K562 (cell line): Measurements from ENCODE around the gene NT5DC1. TPM values are rescaled to one million over a fixed set of nuclear protein-coding genes. Genes with fewer than 3 reads are reported as not detected.

ENCODE experiments used
- ATAC-seq: fragments of 200-7000 bp; cut with Tn5 transposase; 3 replicates; pipeline ENCODE4 v1.9.1; 2020; ENCODE audit warnings: moderate library complexity
- BruUV-seq: library from RNA; stranded (reverse); fragments of 400-500 nt; replicated peaks from 2 replicates; lab custom pipeline; 2021; lab: Mats Ljungman, UMichigan
- CTCF ChIA-PET: fragments of 300-600 bp; formaldehyde crosslinking; extraction: SDS; loops from one replicate; lab custom pipeline; 2021; ENCODE audit warnings: low intra/inter-chr PET ratio; lab: Yijun Ruan, JAX
- POLR2A ChIA-PET: fragments of 300-600, 350-650 bp; sonication (Branson Sonifier 250); formaldehyde crosslinking; extraction: SDS; loops from one replicate; lab custom pipeline; 2021; ENCODE audit warnings: antibody characterized with exemption, inconsistent platforms; lab: Yijun Ruan, JAX
- DNase-seq, 4 experiments: peaks; one replicate each; pipeline versions ENCODE4 v3.0.0 to v3.0.0-alpha.2; 2011 to 2018; ENCODE audit warnings: low spot score in 3 of 4, mixed read lengths in 3 of 4; ENCODE audit errors: extremely low read depth in 1 of 4
- FAIRE-seq: peaks from 2 replicates; lab custom pipeline; 2011; peaks lifted over from hg19 to GRCh38; lab: Jason Lieb, UNC
- H2AFZ ChIP-seq: 2 replicates; pipeline ENCODE4 v1.6.0; 2011; ENCODE audit warnings: low read depth, low read length, control low read depth, inconsistent platforms
- H3K27ac ChIP-seq: fragments of 200-600 bp; 3 replicates; pipeline ENCODE4 v1.8.0; 2011; ENCODE audit warnings: low read depth, mild to moderate bottlenecking, control low read depth, inconsistent platforms, low read length, moderate library complexity, mixed read lengths; ENCODE audit errors: extremely low read depth
- H3K27me3 ChIP-seq, 2 experiments: fragments of 300-600 bp in 1 of 2; 2 replicates in 1 of 2; 3 replicates in 1 of 2; pipeline versions ENCODE4 v1.6.0 to v1.8.0; 2011; ENCODE audit warnings: inconsistent platforms in 2 of 2, low read length in 2 of 2, mild to moderate bottlenecking in 1 of 2, mixed read lengths in 1 of 2, moderate library complexity in 1 of 2; ENCODE audit not compliant: control insufficient read depth in 2 of 2, insufficient read depth in 2 of 2
- H3K36me3 ChIP-seq: fragments of 300-600 bp; 3 replicates; pipeline ENCODE4 v1.8.0; 2011; ENCODE audit warnings: mild to moderate bottlenecking, low read length, inconsistent platforms; ENCODE audit not compliant: control insufficient read depth, insufficient read depth
- H3K4me1 ChIP-seq, 2 experiments: fragments of 200-600 bp in 1 of 2; replicated peaks in 1 of 2; 2 replicates in 1 of 2; 3 replicates in 1 of 2; pipeline versions ENCODE4 v1.5.1 to v1.8.0; 2011; ENCODE audit warnings: inconsistent platforms in 2 of 2, low read length in 2 of 2, mild to moderate bottlenecking in 1 of 2, mixed read lengths in 1 of 2, moderate library complexity in 1 of 2; ENCODE audit not compliant: control insufficient read depth in 2 of 2, insufficient read depth in 2 of 2
- H3K4me2 ChIP-seq: 2 replicates; pipeline ENCODE4 v1.6.1; 2011; ENCODE audit warnings: low read length, control low read depth, inconsistent platforms, mixed read lengths; ENCODE audit not compliant: insufficient read depth
- H3K4me3 ChIP-seq: fragments of 200-600 bp; sonication (generic), shearing (Covaris generic); 2 replicates; pipeline ENCODE4 v1.5.1; 2016; ENCODE audit warnings: control low read depth, inconsistent platforms
- H3K79me2 ChIP-seq: fragments of 200-600 bp; 3 replicates; pipeline ENCODE4 v1.8.0; 2011; ENCODE audit warnings: low read length, inconsistent platforms; ENCODE audit not compliant: control insufficient read depth, insufficient read depth
- H3K9ac ChIP-seq, 2 experiments: 2 replicates each; pipeline versions ENCODE4 v1.6.0 to v1.6.1; 2011; ENCODE audit warnings: low read depth in 2 of 2, low read length in 2 of 2, control low read depth in 1 of 2, inconsistent platforms in 1 of 2, mild to moderate bottlenecking in 1 of 2, mixed read lengths in 1 of 2; ENCODE audit not compliant: insufficient read depth in 1 of 2
- H3K9me1 ChIP-seq: one replicate; pipeline ENCODE4 v1.6.0; 2011; ENCODE audit warnings: inconsistent platforms, mild to moderate bottlenecking, low read length, moderate library complexity; ENCODE audit not compliant: control insufficient read depth, insufficient read depth
- H3K9me3 ChIP-seq: replicated peaks from 2 replicates; pipeline ENCODE4 v1.5.1; 2011; ENCODE audit warnings: low read depth, low read length, inconsistent platforms; ENCODE audit not compliant: control insufficient read depth, insufficient read depth
- H4K20me1 ChIP-seq: replicated peaks from 2 replicates; pipeline ENCODE4 v1.6.1; 2011; ENCODE audit warnings: low read length, inconsistent platforms, mixed read lengths; ENCODE audit not compliant: control insufficient read depth, insufficient read depth
- CEBPG ChIP-seq, 3 experiments: fragments of 200-800 bp in 1 of 3; sonication (Bioruptor generic) in 1 of 3; sonication (generic) in 1 of 3; formaldehyde crosslinking in 1 of 3; IDR thresholded peaks in 2 of 3; conservative IDR thresholded peaks in 1 of 3; 2 replicates each; pipeline versions ENCODE4 v1.6.1 to v1.8.0; 2016 to 2022; ENCODE audit warnings: missing compliant biosample characterization in 2 of 3, missing genetic modification characterization in 2 of 3, mild to moderate bottlenecking in 1 of 3, missing genetic modification reagents in 1 of 3
- PHB ChIP-seq: fragments of 250-450 bp; sonication (Bioruptor Pico); IDR thresholded peaks from 2 replicates; pipeline ENCODE4 v1.5.0; 2021
- TEAD4 ChIP-seq, 2 experiments: sonication (generic) in 1 of 2; formaldehyde crosslinking in 1 of 2; IDR thresholded peaks; 2 replicates each; pipeline versions ENCODE4 v1.6.1 to v1.8.0; 2012 to 2022; ENCODE audit warnings: borderline replicate concordance in 1 of 2, inconsistent platforms in 1 of 2, low read length in 1 of 2, mild to moderate bottlenecking in 1 of 2, missing genetic modification reagents in 1 of 2
- THAP12 ChIP-seq: fragments of 250-450 bp; sonication (Bioruptor Pico); IDR thresholded peaks from 2 replicates; pipeline ENCODE4 v1.9.0; 2021; ENCODE audit warnings: mild to moderate bottlenecking, inconsistent platforms
- YBX1 ChIP-seq: fragments of 450-650 bp; IDR thresholded peaks from 2 replicates; pipeline ENCODE4 v1.7.1; 2016; ENCODE audit warnings: mild to moderate bottlenecking
- ZNF184 ChIP-seq: sonication (generic); formaldehyde crosslinking; IDR thresholded peaks from 2 replicates; pipeline ENCODE4 v1.5.0; 2020; ENCODE audit warnings: missing genetic modification reagents
- ZNF395 ChIP-seq: fragments of 200-800 bp; sonication (Bioruptor generic); IDR thresholded peaks from 2 replicates; pipeline ENCODE4 v1.6.1; 2017; ENCODE audit warnings: missing genetic modification characterization, missing compliant biosample characterization
- WGBS: fragments of 100-300 bp; shearing (Covaris generic); methylation state at CpG from one replicate; pipeline ENCODE4 v1.1.6; 2016; ENCODE audit warnings: low coverage, mixed read lengths; ENCODE audit not compliant: insufficient coverage; ENCODE audit errors: missing lambda C conversion rate; 5-methylcytosine and 5-hydroxymethylcytosine counted together
- in situ Hi-C: fragments of 300-500 bp; cut with MboI; formaldehyde crosslinking; loops from 4 replicates; pipeline ENCODE4 v1.15.0; 2018; ENCODE audit warnings: inconsistent platforms, mixed read lengths
- intact Hi-C: fragments of 100-400 bp; cut with micrococcal nuclease; formaldehyde crosslinking; loops from 2 replicates; pipeline ENCODE4 v1.14.2; 2022
- polyA plus RNA-seq, 8 experiments: library from polyadenylated mRNA; depleted of rRNA in 4 of 8; stranded (reverse) in 5 of 8; unstranded in 3 of 8; fragments of >200 nt; fragmentation: Nextera tagmentation in 2 of 8; fragmentation: Illumina TruSeq in 1 of 8; extraction: Ambion mirVana in 2 of 8; extraction: Trizol in 1 of 8; gene quantifications; 2 replicates each; pipeline versions ENCODE4 v1.2.1 to v1.2.3, GENCODE V29; 2011 to 2014; ENCODE audit warnings: inconsistent platforms in 1 of 8, missing spikeins in 1 of 8
- total RNA-seq, 7 experiments: library from RNA; depleted of rRNA in 6 of 7; stranded (reverse); fragments of >200 nt in 6 of 7; fragmentation: Illumina TruSeq in 2 of 7; extraction: Trizol in 2 of 7; gene quantifications; 2 replicates each; pipeline versions ENCODE4 v1.2.1 to v1.2.3, GENCODE V29; 2011 to 2021; ENCODE audit warnings: low replicate concordance in 1 of 7

Gene NT5DC1
- total and polyA plus RNA-seq, 9 of the 15 experiments (the other 6 are each of a cell fraction or from before 2014, with no cell fraction given) = 4.9 to 28.5 (median 16.3) TPM

GRCh38 chr6:116100419-116101301 is at the start of gene NT5DC1 (continued):
- TF ChIP-seq ZNF395 (CRISPR knock-in tag) (peak; percentile 39; the same call in 1 of the 2 replicates), THAP12 (no peak), ZNF184 (CRISPR knock-in tag) (no peak), YBX1 (no peak)
- TF ChIP-seq, all 486 proteins: peak for 115

GRCh38 chr6:116051244-116051643 is 49.4 kb upstream of the NT5DC1 start:
- Histone ChIP-seq H3K4me2 (no peak overlapping the region), H3K27me3 (no peaks in the 10 kb centered on the region), H4K20me1 (no peaks in the 10 kb centered on the region), H3K4me1 (peaks cover 0 to 7% of the 10 kb centered on the region in 2 experiments; a peak in 3 of 5 replicates), H3K9ac (no peak overlapping the region), H3K9me1 (no peaks in the 10 kb centered on the region), H3K36me3 (no peaks in the 10 kb centered on the region), H3K79me2 (no peaks in the 10 kb centered on the region), H3K27ac (no peak overlapping the region), H2AFZ (no peak overlapping the region), H3K9me3 (no peaks in the 10 kb centered on the region), H3K4me3 (no peak overlapping the region)
- no TSS peak for BruUV-seq
- no peak for DNase-seq
- ATAC-seq = no peak
- intact Hi-C loops (no loop called here), in situ Hi-C loops (no loop called here)
- no peak for TF ChIP-seq CEBPG (CRISPR knock-in tag; IDR thresholded peaks at IDR 0.05)
- peak in 1 of 2 experiments; percentile 69; a peak in 3 of 4 replicates for TF ChIP-seq CEBPG (tag; conservative IDR thresholded peaks at IDR 0.05 in 1 of 2, IDR thresholded peaks at IDR 0.05 in 1 of 2)
- no peak for TF ChIP-seq PHB (CRISPR knock-in tag)
- no peak for TF ChIP-seq TEAD4 (IDR thresholded peaks at IDR 0.05; ENCODE audit: low read length)
- TF ChIP-seq TEAD4 (CRISPR knock-in tag; IDR thresholded peaks at IDR 0.05; ENCODE audit: borderline replicate concordance) = no peak
- FAIRE-seq = no peak
- ChIA-PET POLR2A (interaction anchor here (1.2 kb wide), 1 partner anchor 10 kb away, joined by 3 read pairs; no protein-coding TSS in a partner anchor), CTCF (no interaction called here)
- WGBS = 8% methylated on average over 3 of the region's 3 CpGs
